ENCODE measurements around the gene PABPN1. TPM values are rescaled to one million over a fixed set of nuclear protein-coding genes. Genes with fewer than 3 reads are reported as not detected.

The PABPN1 gene
- total RNA-seq, 2 donors from 2014 or later = 131 to 158 TPM

DNA sequence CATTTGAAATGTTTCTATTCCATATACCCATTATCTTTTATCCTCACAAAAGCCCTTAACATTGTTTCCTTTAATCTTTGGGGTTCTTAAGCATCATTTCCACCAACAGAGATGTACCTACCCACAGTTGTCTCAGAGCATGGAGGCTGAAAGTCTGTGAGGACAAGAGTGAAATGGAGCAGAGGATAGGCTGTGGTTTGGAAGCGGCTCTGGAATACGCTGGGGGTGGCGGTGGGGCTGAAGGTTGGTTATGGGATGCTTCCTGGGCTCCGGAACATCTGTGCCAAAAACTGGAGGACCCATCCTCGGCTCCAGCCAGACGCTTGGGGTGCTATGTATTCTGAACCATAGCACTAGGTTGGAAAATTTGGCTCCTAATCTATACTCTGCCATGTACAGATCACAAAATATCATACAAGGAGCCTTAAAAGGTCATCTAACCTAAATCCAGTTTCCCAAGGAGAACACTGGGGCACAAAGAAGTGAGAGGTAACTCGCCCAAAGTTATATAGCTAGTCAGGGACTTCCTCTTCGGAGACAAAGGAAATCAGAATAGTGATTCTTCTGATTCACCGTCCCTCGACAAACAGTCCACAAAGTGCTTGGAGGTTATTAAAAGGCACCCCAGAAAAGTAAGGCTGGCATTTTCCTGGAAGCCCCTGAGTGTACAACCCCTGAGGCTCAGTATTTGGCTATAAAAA is 21.1 kb upstream of the PABPN1 start:
- no peak for ATAC-seq
- intact Hi-C loops (cut with DNase I, micrococcal nuclease) = no loop called here
- peak in 1 of 2 donors; percentile 25 for DNase-seq

- ATAC-seq (peak; percentile 18), DNase-seq (peak; percentile 54 to 58)
- intact Hi-C loops (cut with DNase I, micrococcal nuclease) = no loop called here
These were observed 20.5 kb upstream of the PABPN1 start for GRCh38 chr14:23300687-23301223.

GRCh38 chr14:23301288-23301968 is 19.8 kb upstream of the PABPN1 start:
- ATAC-seq = peak; percentile 74
- intact Hi-C loops (cut with DNase I, micrococcal nuclease) = no loop called here

DNA sequence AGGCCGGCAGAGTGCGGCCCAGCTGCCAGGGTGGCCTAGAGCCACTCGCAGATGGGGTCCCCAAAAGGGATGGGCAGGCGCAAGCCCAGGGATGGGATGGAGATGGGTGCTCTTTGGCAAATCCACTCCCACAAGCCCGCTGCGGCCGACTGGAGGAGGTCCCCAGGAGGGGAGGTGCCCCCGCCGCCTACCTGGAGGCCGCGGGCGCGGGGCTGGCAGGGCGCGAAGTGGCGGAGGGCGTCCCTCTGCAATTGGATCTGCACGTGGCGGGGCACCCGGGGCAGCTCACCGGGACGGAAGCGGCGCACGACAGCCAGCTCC is 19.3 kb upstream of the PABPN1 start:
- no peak for DNase-seq
- intact Hi-C loops (cut with DNase I, micrococcal nuclease) = no loop called here
- peak; percentile 13 for ATAC-seq

More at GRCh38 chr14:23301288-23301968, 19.8 kb upstream of the PABPN1 start:
- DNase-seq = peak; percentile 98

DNA sequence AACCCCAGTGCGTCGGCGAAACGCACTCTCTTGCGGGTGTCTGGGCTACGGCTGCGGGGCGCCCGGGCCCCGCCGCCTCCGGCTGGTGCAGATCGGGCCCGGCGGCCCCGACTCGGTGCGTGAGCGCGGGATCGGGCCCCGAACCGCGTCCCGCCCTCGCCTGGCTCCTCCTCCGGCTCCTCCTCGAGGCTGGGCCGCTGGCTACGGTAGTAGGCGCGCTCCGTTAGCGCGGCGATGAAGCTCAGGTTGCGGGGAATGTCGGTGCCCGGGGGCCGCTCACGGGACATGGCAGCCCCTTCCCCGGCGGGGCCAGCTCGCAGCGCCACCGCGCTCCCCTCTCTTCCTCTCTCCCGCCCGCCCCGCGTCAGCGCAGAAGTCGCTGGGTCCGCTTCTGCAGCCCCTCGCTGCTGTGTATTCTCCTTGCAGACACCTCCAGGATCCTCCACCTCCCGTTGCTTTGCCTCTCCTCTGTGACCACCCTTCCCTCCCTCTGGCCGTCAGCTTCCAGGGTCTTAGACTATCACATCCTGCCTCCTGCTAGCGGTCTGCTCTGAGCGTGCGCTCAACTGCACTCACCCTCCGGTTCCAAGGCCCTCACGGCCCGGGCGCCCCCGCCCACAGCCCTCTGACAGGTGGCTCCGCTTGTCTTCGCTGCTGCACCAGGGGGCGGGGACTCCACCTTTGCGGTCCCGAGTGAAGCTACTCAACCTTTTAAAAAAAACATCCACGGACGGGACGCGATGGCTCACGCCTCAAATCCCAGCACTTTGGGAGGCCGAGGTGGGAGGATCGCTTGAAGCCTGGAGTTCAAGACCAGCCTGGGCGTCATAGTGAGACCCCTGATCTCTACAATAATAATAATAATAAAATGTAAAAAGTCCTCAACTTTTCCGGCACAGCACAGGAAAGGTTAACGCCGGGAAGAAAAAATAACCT is 18.7 kb upstream of the PABPN1 start, which contains the start of gene PPP1R3E:
Gene PPP1R3E, minus strand, starts transcription at position 570 of the 936 bp plus-strand sequence. Its CDS starts 283 bp downstream, at position 287.
- intact Hi-C loops (cut with DNase I, micrococcal nuclease) = no loop called here
- ATAC-seq = peak; percentile 44
- DNase-seq = peak; percentile 86 to 87

DNA sequence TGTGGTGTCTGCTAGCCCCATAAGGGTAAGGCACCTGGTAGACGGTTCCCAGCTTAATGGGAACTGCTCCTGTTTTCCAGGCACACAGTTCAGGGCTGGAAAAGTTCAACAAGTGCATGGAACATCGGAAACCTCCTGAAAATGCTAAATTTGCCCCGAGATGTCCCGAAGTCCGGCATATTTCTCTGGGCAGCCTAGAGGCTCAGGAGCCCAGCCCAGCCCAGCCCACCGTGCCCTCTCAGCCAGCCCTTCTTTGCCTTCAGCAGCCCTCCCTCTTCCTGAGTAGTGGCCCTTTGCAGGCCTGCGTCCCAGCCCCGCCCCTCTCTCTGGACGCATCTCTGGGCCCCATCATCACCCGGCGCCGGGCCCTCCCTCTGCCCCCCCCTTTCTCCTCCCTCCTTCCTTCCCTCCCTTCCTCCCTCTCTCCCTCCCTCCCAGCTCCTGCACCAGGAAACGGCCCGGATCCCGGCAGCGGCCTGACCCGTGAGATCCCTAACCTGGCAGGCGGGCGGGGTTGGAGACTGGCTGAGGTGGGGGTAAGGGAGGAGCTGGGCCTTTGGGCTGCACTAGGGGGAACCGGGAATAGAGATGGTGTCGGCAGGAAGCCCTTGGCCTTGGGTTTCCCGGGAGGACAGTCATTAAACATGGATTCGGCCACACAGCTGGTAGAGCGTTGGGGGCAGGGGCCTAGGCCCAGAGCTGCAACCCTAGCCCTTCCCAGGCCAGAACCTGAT is 14.7 kb upstream of the PABPN1 start, which contains the start of gene BCL2L2:
Gene BCL2L2, plus strand, starts transcription at position 422 of the 734 bp plus-strand sequence. CDS start 935 bp downstream, outside the sequence.
- intact Hi-C loops (cut with DNase I, micrococcal nuclease) = no loop called here
- peak; percentile 95 for DNase-seq
- peak; percentile 73 for ATAC-seq

DNA sequence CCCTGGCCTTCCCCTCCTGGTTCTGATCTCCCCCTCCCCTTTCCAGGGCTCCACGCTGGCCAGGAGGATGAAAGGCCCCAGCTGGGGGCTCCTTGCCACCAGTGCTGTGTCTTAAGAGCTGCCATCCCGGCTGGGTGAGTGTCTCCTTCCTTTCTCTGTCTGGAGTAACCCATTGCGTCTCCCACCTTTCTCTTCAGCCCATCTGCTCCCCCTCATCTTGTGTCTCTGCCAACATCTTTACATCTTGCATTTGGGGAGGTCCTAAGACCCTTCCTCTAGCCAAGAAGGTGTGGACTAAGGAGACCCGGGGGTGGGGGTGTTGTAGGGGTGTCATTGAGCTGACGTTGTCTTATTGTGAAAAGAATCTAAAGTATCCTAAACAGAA is 14.1 kb upstream of the PABPN1 start:
- ATAC-seq (peak; percentile 3), DNase-seq (no peak)
- intact Hi-C loops (cut with DNase I, micrococcal nuclease) = no loop called here

- DNase-seq (no peak), ATAC-seq (no peak)
- intact Hi-C loops (cut with DNase I, micrococcal nuclease) = no loop called here
These were observed 13.3 kb upstream of the PABPN1 start for GRCh38 chr14:23307687-23308644.

GRCh38 chr14:23308721-23309445 is 12.4 kb upstream of the PABPN1 start:
- DNase-seq (no peak), ATAC-seq (no peak)
- intact Hi-C loops (cut with DNase I, micrococcal nuclease) = no loop called here

GRCh38 chr14:23310546-23310945 is 10.7 kb upstream of the PABPN1 start:
- intact Hi-C loops (cut with DNase I, micrococcal nuclease) = no loop called here
- ATAC-seq = no peak
- no peak for DNase-seq

DNA sequence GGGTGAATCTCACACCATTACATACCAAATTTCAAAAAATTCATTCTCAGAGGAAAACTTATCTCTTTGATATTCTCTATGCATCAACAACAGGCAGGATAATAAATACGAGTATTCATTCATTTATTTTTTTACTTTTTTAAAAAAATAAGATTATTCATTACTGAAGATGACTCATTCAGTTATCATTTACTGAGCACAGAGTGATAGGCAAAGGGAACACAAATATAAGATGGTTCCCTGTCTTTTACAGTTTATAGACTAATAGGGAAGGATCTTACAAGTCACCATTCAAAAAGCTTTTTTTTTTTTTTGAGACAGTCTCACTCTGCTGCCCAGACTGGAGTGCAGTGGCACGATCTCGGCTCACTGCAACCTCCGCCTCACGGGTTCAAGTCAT is 5.0 kb upstream of the PABPN1 start:
- DNase-seq (no peak), ATAC-seq (no peak)
- intact Hi-C loops (cut with DNase I, micrococcal nuclease) = no loop called here

GRCh38 chr14:23319746-23320583 is 1.3 kb upstream of the PABPN1 start:
- no peak for ATAC-seq
- intact Hi-C loops (cut with DNase I, micrococcal nuclease) = loop anchor here in 1 of 2 donors (10.0 kb wide), 1 partner anchor 145 kb away; the partner anchor contains the start of gene NGDN
- no peak for DNase-seq

DNA sequence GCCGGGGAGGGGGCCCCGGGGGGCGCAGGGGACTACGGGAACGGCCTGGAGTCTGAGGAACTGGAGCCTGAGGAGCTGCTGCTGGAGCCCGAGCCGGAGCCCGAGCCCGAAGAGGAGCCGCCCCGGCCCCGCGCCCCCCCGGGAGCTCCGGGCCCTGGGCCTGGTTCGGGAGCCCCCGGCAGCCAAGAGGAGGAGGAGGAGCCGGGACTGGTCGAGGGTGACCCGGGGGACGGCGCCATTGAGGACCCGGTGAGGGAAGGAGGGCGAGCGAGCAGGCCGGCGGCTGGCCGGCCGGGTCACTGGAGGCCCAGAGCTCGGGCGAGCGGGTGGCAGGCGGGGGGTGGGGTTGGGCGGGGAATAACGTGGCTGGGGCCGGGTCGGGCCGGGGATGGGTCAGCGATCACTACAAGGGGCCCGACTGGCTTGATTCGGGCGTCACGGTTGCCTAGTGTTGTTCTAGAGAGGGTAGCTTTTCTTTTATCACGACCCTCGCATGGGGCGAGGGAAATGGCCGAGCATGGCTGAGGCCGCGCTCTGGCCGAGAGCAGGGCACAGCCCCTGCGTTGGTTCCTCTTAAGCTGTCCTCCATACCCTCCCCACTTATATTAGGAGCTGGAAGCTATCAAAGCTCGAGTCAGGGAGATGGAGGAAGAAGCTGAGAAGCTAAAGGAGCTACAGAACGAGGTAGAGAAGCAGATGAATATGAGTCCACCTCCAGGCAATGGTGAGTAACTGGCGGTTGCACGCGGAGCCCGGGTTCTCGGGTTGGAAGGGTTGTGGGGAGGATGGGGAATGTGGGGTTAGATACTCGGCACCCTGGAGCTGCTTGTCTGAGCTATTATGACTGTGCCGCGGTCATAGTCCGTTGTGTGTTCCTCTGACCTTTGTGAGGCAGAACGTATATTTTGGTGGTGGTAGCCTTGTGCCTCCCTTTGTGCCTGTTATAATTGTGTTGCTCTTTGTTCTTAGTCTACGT is 603 bp downstream of the PABPN1 start:
- DNase-seq = peak; percentile 49 to 61
- ATAC-seq = peak; percentile 41
- intact Hi-C loops (cut with DNase I, micrococcal nuclease) = loop anchor here in 1 of 2 donors (10.0 kb wide), 1 partner anchor 143 kb away; the partner anchor contains the start of gene NGDN

All from left colon (tissue), 2 donors.